Parathyroid adenoma (tissue), 2 donors: ENCODE results near the gene PTDSS2.

Source experiments
- H2AFZ ChIP-seq: fragments of 300-600 bp; sonication (generic); one replicate; pipeline ENCODE4 v1.7.0; 2017; ENCODE audit warnings: antibody characterized with exemption, mild to moderate bottlenecking
- H3K27ac ChIP-seq: fragments of 300-600 bp; sonication (generic); one replicate; pipeline ENCODE4 v1.7.0; 2017
- H3K27me3 ChIP-seq: fragments of 300-600 bp; sonication (generic); one replicate; pipeline ENCODE4 v1.7.0; 2017; ENCODE audit warnings: low read length; ENCODE audit not compliant: control insufficient read depth, insufficient read depth
- H3K36me3 ChIP-seq: fragments of 300-600 bp; sonication (generic); one replicate; pipeline ENCODE4 v1.7.0; 2017; ENCODE audit warnings: low read length; ENCODE audit not compliant: control insufficient read depth, insufficient read depth
- H3K4me1 ChIP-seq: fragments of 300-600 bp; sonication (generic); one replicate; pipeline ENCODE4 v1.7.0; 2017; ENCODE audit warnings: control low read depth
- H3K4me2 ChIP-seq: fragments of 300-600 bp; sonication (generic); one replicate; pipeline ENCODE4 v1.7.0; 2017; ENCODE audit warnings: low read length
- H3K4me3 ChIP-seq: fragments of 300-600 bp; sonication (generic); one replicate; pipeline ENCODE4 v1.7.0; 2017; ENCODE audit warnings: low read depth, low read length
- H3K79me2 ChIP-seq: fragments of 300-600 bp; sonication (generic); one replicate; pipeline ENCODE4 v1.7.0; 2017; ENCODE audit warnings: control low read depth
- H3K9ac ChIP-seq: fragments of 300-600 bp; sonication (generic); one replicate; pipeline ENCODE4 v1.7.0; 2017; ENCODE audit warnings: mild to moderate bottlenecking
- H3K9me3 ChIP-seq: fragments of 300-600 bp; sonication (generic); one replicate; pipeline ENCODE4 v1.7.0; 2017; ENCODE audit warnings: low read length; ENCODE audit not compliant: control insufficient read depth
- TF ChIP-seq, protein P1 (sequence below): fragments of 300-600 bp; sonication (generic); IDR thresholded peaks from one replicate; pipeline ENCODE4 v1.7.0; 2017; ENCODE audit warnings: antibody characterized with exemption, mild to moderate bottlenecking
- donor health status: primary hyperparathyroidism.

PTDSS2 gene

DNA sequence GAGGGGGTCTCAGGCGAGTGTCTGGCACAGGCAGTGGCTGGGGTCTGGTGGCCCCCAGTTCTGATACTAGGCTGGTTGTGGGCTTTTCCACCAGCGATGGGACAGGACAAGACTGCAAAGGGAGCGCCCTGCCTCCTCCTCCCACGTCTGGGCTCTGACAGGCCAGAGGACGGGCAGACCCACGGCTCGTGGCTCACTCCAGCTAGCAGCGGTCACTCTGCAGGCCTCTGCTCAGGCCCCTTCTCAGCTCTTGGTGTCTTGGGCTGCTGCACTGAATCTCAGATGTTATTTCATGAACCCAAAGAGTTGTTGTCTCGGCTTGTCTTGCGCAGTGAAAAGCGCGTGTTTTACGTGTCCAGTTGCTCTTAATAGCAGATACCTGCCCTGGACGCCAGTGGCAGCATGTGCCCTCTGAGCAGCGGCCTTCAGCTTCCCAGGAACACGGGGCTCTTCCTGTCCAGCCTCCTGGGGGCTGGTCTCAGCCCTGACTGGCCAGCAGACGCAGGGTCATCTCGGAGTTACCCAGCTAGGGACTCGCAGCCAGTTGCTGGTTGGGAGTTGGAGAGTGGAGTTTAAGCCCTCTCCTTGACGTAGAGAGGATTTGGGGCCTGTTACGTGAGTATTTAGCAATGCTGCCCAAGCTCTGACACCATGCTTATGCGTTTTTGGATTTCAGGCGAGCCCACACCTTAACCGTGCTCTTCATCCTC is 9.6 kb downstream of the PTDSS2 start:
- no peak overlapping the region for H3K9ac ChIP-seq
- H3K79me2 ChIP-seq: peaks cover 10% of the 10 kb centered on the region
- H3K4me3 ChIP-seq: no peak overlapping the region
- H3K9me3 ChIP-seq: no peaks in the 10 kb centered on the region
- H3K27ac ChIP-seq: no peak overlapping the region
- no peaks in the 10 kb centered on the region for H3K27me3 ChIP-seq
- TF ChIP-seq, protein P1, sequence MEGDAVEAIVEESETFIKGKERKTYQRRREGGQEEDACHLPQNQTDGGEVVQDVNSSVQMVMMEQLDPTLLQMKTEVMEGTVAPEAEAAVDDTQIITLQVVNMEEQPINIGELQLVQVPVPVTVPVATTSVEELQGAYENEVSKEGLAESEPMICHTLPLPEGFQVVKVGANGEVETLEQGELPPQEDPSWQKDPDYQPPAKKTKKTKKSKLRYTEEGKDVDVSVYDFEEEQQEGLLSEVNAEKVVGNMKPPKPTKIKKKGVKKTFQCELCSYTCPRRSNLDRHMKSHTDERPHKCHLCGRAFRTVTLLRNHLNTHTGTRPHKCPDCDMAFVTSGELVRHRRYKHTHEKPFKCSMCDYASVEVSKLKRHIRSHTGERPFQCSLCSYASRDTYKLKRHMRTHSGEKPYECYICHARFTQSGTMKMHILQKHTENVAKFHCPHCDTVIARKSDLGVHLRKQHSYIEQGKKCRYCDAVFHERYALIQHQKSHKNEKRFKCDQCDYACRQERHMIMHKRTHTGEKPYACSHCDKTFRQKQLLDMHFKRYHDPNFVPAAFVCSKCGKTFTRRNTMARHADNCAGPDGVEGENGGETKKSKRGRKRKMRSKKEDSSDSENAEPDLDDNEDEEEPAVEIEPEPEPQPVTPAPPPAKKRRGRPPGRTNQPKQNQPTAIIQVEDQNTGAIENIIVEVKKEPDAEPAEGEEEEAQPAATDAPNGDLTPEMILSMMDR: no peak
- H3K4me1 ChIP-seq: peaks cover 11% of the 10 kb centered on the region
- no peaks in the 10 kb centered on the region for H3K36me3 ChIP-seq
- no peak overlapping the region for H2AFZ ChIP-seq
- no peak overlapping the region for H3K4me2 ChIP-seq

DNA sequence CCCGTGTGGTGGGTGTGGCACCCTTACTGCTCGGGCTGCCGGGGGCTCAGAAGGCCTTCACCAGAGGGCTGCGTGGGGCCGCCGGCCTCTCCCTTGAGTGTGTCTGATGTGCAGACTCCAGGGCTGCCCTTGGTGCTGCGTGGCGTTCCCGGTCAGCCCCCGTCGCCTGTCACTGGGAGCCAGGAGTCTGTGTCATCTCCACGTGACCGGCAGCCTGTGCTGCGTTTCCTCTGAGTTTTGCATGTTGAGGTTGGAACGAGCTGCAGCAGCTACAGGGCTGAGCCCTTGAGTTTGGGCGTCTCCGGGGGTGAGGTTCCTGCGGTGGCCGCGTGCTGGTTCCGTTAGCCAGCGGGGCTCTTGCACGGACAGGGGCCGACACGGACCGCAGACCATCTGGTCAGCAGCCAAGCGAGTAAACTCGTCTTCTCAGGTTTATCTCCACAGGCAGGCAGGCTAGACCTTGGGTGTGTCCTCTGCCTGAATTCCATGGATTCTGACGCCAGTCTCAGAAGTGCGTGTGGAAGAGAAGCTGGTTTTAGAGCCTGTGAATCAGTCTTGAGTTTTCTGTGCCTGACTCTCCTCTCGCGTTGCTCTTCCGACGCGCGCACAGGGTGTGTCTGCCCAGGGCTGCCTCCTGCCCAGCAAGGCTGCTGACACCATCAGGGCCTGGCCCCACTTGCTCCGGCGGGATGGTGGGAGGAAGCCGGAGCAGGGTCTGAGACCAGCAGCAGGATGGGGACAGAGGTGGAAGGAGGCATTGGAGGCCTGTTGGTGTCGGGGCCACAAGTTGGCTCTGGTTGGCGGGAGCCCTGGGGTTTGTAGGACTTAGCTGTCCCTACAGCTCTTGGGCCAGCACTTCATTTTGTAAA is 10.5 kb downstream of the PTDSS2 start:
- no peaks in the 10 kb centered on the region for H3K36me3 ChIP-seq
- H3K4me2 ChIP-seq: no peak overlapping the region
- peaks cover 6% of the 10 kb centered on the region for H3K4me1 ChIP-seq
- H3K9ac ChIP-seq: no peak overlapping the region
- H3K27me3 ChIP-seq: no peaks in the 10 kb centered on the region
- no peak overlapping the region for H2AFZ ChIP-seq
- H3K27ac ChIP-seq: no peak overlapping the region
- H3K9me3 ChIP-seq: no peaks in the 10 kb centered on the region
- no peak overlapping the region for H3K4me3 ChIP-seq
- TF ChIP-seq, protein P1: no peak
- peaks cover 10% of the 10 kb centered on the region for H3K79me2 ChIP-seq

DNA sequence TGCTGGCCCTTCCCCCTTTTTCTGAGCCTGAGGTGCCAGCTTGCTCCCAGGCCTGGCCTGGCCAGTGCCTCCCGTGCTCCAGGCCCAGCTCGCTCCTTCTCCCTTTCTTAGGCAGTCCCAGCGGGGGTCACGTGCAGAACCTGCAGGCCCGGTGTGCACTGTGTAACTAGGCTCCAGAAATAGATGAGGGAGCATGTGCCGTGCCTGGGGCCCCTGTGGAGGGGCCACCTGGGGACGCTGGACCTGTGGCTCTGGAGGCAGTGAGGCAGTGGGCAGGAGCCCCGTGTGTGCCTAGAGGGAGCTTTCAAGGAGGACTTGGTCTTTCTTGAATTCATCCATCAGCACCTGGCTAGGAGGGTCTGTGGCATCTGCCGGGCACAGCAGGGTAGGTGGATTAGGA is 11.5 kb downstream of the PTDSS2 start:
- TF ChIP-seq, protein P1: no peak
- H3K9me3 ChIP-seq: no peaks in the 10 kb centered on the region

GRCh38 chr11:462107-462890 is 12.2 kb downstream of the PTDSS2 start:
- Histone ChIP-seq H3K4me2 (no peak overlapping the region), H3K9ac (no peak overlapping the region)

More for the DNA sequence above, 11.5 kb downstream of the PTDSS2 start:
- Histone ChIP-seq H3K9ac (no peak overlapping the region), H3K27me3 (no peaks in the 10 kb centered on the region), H3K27ac (no peak overlapping the region), H3K4me2 (no peak overlapping the region), H3K36me3 (no peaks in the 10 kb centered on the region), H3K4me3 (no peak overlapping the region), H2AFZ (no peak overlapping the region), H3K4me1 (peaks cover 2% of the 10 kb centered on the region), H3K79me2 (peaks cover 11% of the 10 kb centered on the region)

More at GRCh38 chr11:462107-462890, 12.2 kb downstream of the PTDSS2 start:
- no peak overlapping the region for H2AFZ ChIP-seq
- H3K36me3 ChIP-seq: no peaks in the 10 kb centered on the region
- no peaks in the 10 kb centered on the region for H3K9me3 ChIP-seq
- H3K27ac ChIP-seq: no peak overlapping the region
- no peaks in the 10 kb centered on the region for H3K4me1 ChIP-seq
- TF ChIP-seq, protein P1: no peak
- no peak overlapping the region for H3K4me3 ChIP-seq
- peaks cover 11% of the 10 kb centered on the region for H3K79me2 ChIP-seq
- no peaks in the 10 kb centered on the region for H3K27me3 ChIP-seq
